Activated T-helper 1 cell treated with Interleukin-2 at 50 U/mL for 16 hours (primary cell): ENCODE data around the gene CHRNA7.
"Not testable (repeated sequence)": the region's sequence is repeated elsewhere in the genome, so short reads cannot be mapped to it uniquely, and the experiment has no call there.

Source experiments
- DNase-seq: peaks from one replicate; pipeline ENCODE4 v3.0.0-alpha.2; 2020; ENCODE audit warnings: low read depth

CHRNA7 gene

GRCh38 chr15:32193780-32194179 lies 163.5 kb downstream of the CHRNA7 start:
- not testable (repeated sequence) for DNase-seq

- DNase-seq, result not testable (repeated sequence)
Observed at GRCh38 chr15:32196206-32196605, 165.9 kb downstream of the CHRNA7 start.

- not testable (repeated sequence) for DNase-seq
Observed at GRCh38 chr15:32198938-32199337, 168.6 kb downstream of the CHRNA7 start.

- not testable (repeated sequence) for DNase-seq
Observed at GRCh38 chr15:32209081-32209480, 178.8 kb downstream of the CHRNA7 start.

GRCh38 chr15:32218666-32219065 lies 188.4 kb downstream of the CHRNA7 start:
- no peak for DNase-seq
